Activated CD4-positive, alpha-beta T cell treated with anti-CD3 and anti-CD28 coated beads, Interleukin-2, Interleukin-4, amounts not matched to agents 100 ng/mL and 50 ng/mL, durations not matched to agents 16 hours and 8 hours (primary cell): ENCODE results near the gene CAPZB.
"Not testable (repeated sequence)": the region's sequence is repeated elsewhere in the genome, so short reads cannot be mapped to it uniquely, and the experiment has no call there.

Source experiments
- DNase-seq: peaks from one replicate; pipeline ENCODE4 v3.0.0-alpha.2; 2020; ENCODE audit warnings: low spot score

CAPZB gene

GRCh38 chr1:19485362-19486187, at the start of gene CAPZB:
Gene CAPZB, minus strand, starts transcription at chr1:19485539. Its CDS starts 101 bp downstream, at chr1:19485438.
- peak; percentile 93 for DNase-seq

DNA sequence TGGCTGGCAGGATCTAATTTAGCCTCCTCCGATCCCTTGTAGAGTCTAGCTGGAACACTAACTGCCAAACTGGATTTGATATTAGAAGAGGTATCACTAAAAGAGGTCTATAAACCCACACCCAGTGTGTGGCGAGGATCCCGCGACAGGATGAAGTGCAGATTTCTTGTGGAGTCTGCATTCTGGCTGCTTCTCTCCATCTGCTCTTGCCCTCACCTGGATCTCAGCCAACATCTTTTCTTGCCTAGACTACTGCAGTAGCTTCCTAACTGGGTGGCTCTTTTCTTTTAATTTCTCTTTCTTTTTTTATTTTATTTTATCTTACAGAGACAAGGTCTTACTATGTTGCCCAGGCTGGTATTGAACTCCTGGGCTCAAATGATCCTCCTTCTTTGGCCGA, 48.9 kb upstream of the CAPZB start:
- DNase-seq = no peak

GRCh38 chr1:19533626-19534025, 48.3 kb upstream of the CAPZB start:
- no peak for DNase-seq

DNA sequence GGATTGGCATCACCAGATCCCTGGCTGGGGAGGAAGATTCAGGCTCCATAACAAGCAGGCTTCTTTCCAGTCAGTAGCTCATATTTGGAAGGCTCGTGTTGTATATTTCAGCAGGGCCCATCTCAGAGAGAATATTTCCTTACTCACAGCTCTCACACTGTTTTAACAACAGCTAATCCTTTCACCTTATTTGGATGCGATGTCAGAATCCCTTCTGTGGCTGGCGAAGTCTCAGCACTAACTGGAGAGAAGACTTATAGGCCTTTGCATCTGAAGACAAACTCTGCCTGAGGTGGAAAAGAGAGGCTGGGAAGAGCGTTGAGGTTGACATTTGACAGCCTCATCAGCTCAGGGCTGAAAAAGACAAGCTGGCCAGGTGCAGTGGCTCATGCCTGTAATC, 47.2 kb upstream of the CAPZB start:
- DNase-seq = no peak

DNA sequence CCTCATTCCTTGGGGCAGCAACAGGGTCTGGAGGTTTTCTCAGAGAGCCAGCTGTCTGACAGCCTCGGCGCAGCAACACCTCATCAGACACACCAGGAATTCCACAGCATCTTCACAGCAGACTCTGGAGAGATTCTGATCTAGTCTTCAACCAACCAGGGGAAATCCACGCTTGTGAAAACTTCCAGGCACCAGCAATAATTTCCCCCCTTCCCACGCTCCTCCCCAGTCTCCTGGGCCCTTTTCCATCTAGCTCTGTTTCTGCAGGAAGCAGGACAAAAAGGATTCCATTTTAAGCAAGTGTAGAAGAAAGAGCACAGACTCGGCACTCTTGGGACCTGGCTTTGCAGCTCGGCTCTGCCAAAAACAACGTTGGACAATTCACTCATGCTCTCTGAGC, 44.3 kb upstream of the CAPZB start:
- no peak for DNase-seq

- DNase-seq = no peak
Measured at GRCh38 chr1:19528438-19528837, 43.1 kb upstream of the CAPZB start.

GRCh38 chr1:19525607-19526545, 40.5 kb upstream of the CAPZB start:
- DNase-seq = no peak

GRCh38 chr1:19524791-19525190, 39.5 kb upstream of the CAPZB start:
- DNase-seq = no peak

DNA sequence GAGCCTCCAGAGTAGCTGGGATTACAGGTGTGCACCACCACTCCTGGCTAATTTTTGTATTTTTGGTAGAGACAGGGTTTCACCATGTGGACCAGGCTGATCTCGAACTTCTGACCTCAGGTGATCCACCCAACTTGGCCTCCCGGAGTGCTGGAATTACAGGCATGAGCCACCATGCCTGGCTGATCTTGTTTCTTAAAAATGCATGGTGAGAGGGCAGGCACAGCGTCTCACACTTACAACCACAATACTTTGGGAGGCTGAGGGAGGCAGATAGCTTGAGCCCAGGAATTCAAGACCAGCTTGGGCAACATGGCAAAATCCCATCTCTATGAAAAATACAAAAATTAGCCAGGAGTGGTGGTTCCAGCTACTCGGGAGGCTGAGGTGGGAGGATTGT, 37.2 kb upstream of the CAPZB start:
- DNase-seq = not testable (repeated sequence)

GRCh38 chr1:19521411-19521810, 36.1 kb upstream of the CAPZB start:
- DNase-seq = no peak

GRCh38 chr1:19517017-19517416, 31.7 kb upstream of the CAPZB start:
- no peak for DNase-seq

DNA sequence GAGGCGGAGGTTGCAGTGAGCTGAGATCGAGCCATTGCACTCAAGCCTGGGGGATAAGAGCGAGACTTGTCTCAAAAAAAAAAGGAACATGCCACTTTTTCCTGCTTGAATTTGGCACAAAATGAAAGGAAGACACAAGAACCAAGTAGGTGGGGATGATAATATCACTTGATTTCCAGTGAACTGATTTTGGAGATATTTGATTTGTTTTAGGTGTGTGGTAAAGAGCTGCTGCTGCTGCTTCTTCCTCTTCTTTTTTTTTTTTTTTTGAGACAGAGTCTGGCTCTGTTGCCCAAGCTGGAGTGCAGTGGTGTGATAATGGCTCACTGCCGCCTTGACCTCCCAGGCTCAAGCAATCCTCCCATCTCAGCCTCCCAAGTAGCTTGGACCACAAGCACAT, 29.9 kb upstream of the CAPZB start:
- DNase-seq = no peak

- DNase-seq = no peak
Measured at GRCh38 chr1:19514391-19514831, 29.1 kb upstream of the CAPZB start.

- no peak for DNase-seq
Measured at GRCh38 chr1:19512545-19512944, 27.2 kb upstream of the CAPZB start.

GRCh38 chr1:19511116-19511515, 25.8 kb upstream of the CAPZB start:
- DNase-seq = no peak

- not testable (repeated sequence) for DNase-seq
Measured at GRCh38 chr1:19509647-19510046, 24.3 kb upstream of the CAPZB start.

- DNase-seq = no peak
Measured at GRCh38 chr1:19507516-19507915, 22.2 kb upstream of the CAPZB start.

DNA sequence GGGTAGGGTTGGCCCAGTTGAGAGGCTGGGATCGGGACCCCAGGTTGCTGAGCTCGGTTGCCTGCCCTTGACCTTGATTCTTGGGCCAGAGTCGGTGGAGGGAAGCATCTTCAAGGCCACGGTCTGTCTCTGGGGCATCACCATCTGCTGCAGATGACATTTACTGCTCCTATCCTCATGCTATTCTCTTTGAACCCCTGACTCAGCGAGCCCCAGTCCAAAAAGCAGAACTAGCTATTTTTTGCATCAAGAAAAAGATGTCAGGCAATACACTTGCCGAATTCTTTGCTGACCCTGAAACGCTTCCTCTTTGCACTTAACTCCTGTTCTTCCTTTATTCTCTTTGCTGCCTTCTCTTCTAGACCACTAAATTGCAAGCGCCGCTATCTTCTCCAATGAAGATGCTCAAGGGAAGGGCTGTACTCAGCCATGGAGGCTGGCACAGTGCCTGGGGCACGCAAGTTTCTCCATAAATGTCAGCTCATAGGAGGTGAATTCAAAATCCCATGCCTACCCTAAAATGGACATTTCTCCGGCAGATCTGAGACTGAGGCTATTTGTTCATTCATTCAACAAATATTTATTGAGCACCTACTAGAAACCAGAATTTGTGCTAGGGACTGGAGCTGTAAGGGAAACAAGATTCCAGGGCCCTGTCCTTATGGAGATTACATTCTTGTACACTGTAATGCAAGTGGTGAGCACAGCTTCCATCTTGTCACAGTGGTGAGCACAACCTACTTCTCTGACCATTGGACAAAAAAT, 20.5 kb upstream of the CAPZB start:
- DNase-seq = no peak

- DNase-seq = no peak
Measured at GRCh38 chr1:19504796-19505692, 19.7 kb upstream of the CAPZB start.

GRCh38 chr1:19502284-19502683, 16.9 kb upstream of the CAPZB start:
- DNase-seq = not testable (repeated sequence)

DNA sequence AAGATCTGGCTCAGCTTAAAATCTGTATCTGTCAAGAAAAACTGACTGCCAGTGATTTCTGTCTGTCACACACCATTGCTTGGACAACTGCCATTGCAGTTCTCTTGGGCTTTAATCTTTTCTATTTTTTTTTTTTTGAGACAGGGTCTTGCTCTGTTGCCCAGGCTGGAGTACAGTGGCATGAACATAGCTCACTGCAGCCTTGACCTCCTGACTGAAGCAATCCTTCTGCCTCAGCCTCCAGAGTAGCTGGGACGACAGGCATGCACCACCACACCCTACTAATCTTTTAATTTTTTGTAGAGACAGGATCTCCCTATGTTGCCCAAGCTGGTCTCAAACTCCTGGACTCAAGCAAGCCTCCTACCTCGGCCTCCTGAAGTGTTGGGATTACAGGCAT, 14.5 kb upstream of the CAPZB start:
- not testable (repeated sequence) for DNase-seq
